Stimulated activated CD8-positive, alpha-beta memory T cell treated with anti-CD3 and anti-CD28 coated beads, Interleukin-4, amount 100 ng/mL, for 48 hours (primary cell): ENCODE data around the gene ABCG4.
"Not testable (repeated sequence)": the region's sequence is repeated elsewhere in the genome, so short reads cannot be mapped to it uniquely, and the experiment has no call there.

Experiments
- DNase-seq: peaks from one replicate; pipeline ENCODE4 v3.0.0-alpha.2; 2020

ABCG4 gene

GRCh38 chr11:119187123-119187892 lies 38.5 kb downstream of the ABCG4 start:
- no peak for DNase-seq

DNA sequence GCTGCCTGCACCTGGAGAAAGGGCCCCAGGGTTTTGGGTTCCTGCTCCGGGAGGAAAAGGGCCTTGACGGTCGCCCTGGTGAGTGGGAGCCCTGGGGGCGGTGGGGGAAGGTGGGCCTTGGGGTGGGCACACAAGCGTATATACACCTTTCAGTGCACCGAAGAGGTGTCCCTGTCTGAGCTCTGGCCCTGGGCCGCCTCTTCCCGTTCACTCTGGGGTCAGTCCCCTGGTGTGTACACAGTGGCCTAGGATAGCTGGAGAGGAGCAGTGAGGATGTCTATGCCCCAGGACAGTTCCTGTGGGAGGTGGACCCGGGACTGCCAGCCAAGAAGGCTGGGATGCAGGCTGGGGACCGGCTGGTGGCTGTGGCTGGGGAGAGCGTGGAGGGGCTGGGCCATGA lies 39.2 kb downstream of the ABCG4 start:
- no peak for DNase-seq

DNA sequence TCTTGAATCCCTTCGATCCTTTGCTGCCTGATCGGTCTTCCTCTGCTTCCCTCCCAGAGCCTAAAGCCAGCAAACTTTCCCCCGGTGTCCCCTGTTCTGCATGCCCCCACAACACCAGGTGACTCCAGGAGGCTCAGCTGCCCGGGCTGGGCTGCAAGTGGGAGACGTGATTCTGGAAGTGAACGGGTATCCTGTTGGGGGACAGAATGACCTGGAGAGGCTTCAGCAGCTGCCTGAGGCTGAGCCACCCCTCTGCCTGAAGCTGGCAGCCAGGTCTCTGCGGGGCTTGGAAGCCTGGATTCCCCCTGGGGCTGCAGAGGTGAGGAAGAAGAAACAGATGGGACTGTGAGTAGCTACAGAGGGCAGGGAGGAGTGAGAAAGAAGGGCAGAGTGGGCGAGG lies 40.0 kb downstream of the ABCG4 start:
- no peak for DNase-seq

GRCh38 chr11:119189393-119189792 lies 40.5 kb downstream of the ABCG4 start:
- DNase-seq = no peak

DNA sequence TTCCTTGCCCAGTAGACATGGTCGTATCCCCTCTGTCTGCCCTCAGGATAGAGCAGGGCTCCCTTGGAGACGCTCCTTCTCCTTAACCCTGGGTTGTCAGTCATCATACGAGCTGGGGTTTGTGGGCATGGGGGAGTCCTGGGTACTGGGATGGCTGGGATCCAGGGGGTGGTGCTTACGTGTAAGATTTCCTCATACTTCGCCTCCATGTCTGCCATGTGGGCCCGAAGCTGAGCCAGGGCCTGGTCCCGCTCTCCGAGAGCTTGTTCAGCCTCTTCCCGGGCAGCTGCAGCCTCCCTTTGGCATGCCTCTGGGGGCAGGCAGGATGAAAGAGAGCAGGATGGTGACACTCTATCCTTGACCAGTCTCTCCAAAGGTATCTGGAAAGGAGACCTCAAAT lies 41.7 kb downstream of the ABCG4 start:
- no peak for DNase-seq

DNA sequence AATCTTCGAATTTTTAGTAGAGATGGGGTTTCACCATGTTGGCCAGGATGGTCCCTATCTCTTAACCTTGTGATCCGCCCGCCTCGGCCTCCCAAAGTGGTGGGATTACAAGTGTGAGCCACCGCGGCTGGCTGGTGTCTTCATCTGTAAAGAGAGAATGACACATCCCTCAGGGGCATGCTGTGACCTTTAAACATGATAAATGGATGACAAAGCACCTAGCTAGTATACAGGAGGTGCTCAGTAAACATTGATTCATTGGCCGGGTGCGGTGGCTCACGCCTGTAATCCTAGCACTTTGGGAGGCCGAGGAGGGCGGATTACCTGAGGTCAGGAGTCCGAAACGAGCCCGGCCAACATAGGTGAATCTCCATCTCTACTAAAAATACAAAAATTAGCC lies 42.4 kb downstream of the ABCG4 start:
- not testable (repeated sequence) for DNase-seq

DNA sequence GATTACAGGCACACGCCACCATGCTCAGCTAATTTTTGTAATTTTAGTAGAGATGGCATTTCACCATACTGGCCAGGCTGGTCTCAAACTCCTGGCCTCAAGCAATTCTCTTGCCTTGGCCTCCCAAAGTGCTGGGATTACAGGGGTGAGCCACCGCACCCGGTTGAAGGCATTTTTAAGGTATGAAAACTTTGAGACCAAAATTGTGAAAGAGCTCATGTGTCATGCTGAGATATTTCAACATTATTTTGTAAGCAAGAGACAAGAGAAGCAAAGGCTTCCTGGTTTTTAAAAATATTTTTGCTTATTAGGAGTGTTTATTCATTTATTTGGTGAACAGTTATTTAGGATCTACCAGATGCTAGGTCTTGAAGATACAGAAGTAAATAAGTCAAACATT lies 43.3 kb downstream of the ABCG4 start:
- DNase-seq = no peak

GRCh38 chr11:119193001-119193400 lies 44.1 kb downstream of the ABCG4 start:
- DNase-seq = no peak

- no peak for DNase-seq
Observed at GRCh38 chr11:119193626-119194025, 44.8 kb downstream of the ABCG4 start.

DNA sequence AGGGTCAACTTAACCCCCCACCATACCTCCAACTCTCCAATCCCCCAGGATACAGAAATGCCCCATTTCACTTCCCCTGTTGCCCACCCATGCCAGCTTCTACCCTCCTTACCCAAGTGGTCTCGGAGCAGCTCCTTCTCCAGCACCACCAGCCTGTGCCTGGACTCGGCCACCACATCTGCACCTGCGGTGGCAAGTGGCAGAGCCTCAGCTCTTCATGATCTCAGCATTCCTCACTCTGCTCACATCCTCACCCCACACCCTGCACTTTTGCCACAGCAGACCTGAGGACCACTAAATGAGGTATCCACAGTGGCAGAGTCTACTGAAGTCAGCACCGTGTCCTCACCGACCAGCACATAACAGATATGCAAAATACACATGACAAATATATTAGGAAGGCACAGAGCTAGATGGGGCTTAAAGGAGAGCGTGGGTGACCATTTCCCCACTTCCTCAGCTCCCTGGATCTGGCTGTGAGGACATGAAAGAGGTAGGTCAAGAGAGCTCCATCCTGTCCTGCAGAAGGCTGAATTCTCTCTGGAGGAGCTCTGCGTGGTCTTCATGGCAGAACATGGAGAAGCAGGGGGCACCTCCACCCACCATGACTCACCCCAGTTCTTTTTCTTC lies 46.1 kb downstream of the ABCG4 start:
- DNase-seq = no peak

DNA sequence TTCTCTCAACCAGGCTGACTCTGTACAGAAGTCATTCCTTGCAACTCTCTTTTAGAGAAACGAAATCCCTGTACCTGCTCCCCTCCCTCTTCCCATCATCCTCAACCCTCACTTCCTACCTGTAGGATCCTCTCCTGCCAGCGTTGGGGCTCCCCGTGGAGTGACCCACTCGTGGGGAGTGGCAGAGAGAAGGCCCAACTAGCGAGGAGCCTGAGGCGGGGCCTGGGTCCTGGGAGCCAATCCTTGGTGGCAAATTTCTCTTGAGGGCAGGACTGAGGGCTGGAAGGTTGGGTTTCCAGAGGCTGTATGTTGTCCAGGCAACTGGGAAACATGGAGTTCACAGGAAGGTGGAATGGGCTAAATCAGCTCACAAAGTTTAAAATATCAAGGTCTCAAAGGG lies 46.8 kb downstream of the ABCG4 start:
- DNase-seq = no peak

GRCh38 chr11:119196833-119197483 lies 48.1 kb downstream of the ABCG4 start:
- peak; percentile 71 for DNase-seq

GRCh38 chr11:119198925-119199324 lies 50.1 kb downstream of the ABCG4 start:
- DNase-seq = no peak

GRCh38 chr11:119201236-119201635 lies 52.4 kb downstream of the ABCG4 start:
- not testable (repeated sequence) for DNase-seq

DNA sequence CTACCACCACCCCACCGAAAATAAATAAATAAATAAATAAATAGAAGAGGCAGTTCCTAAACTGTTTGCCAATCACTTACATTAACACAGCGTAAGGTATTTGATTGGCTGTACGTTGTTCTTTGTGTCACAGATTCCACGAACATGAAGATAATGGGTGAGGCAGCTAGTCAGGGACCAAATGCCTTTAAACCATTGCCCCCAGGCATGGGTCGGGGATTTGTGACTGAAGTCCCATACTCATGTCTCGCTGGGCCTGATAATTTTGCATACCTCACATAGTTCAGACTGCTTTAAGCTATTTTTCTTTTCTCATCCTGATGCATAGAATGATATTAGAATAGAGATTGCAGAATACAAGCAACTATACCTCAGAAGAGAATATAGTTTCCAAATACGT lies 53.7 kb downstream of the ABCG4 start:
- DNase-seq = no peak

GRCh38 chr11:119204066-119204465 lies 55.2 kb downstream of the ABCG4 start:
- no peak for DNase-seq

GRCh38 chr11:119205080-119205479 lies 56.2 kb downstream of the ABCG4 start:
- no peak for DNase-seq

DNA sequence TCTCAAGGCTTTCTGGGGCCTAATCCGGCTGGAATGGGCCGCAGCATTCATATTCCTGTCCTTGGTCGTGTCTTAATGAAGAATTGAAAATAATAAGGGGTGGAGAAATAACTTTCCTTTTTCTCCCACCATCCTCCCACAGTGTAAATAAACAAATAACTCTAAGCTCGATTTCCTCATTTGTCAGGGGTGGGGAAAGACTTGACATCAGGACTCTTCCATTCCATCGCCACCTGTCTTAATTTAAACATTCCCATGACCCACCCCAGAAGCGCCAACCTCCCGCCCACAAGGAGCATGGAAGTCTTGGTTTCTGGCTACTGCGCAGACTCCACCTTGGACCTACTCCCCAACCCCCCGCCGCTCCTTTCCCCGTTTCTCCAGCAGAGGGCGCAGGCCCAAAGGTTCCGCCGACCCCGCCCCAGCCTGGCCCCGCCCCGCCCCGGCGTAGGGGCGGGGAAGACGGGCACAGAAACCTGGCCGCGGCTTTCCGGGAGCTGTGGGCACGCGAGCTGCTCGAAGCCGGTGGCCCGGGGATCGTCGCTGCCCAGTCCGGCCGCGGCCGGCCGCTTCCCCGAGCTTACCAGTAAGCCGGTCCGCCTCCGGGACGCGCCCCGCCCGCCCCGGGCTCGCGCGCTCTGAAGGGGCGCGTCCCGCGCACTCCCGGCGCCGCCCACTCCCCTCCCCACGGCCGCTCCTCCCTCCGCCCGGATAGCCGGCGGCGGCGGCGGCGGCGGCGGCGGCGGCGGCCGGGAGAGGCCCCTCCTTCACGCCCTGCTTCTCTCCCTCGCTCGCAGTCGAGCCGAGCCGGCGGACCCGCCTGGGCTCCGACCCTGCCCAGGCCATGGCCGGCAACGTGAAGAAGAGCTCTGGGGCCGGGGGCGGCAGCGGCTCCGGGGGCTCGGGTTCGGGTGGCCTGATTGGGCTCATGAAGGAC lies 57.0 kb downstream of the ABCG4 start, which contains the start of gene CBL:
Gene CBL, plus strand, starts transcription at position 766 of the 937 bp plus-strand sequence. Its CDS starts 79 bp downstream, at position 845.
- peak; percentile 99 for DNase-seq

- DNase-seq = peak; percentile 76
Observed at GRCh38 chr11:119206511-119207414, 57.9 kb downstream of the ABCG4 start.

DNA sequence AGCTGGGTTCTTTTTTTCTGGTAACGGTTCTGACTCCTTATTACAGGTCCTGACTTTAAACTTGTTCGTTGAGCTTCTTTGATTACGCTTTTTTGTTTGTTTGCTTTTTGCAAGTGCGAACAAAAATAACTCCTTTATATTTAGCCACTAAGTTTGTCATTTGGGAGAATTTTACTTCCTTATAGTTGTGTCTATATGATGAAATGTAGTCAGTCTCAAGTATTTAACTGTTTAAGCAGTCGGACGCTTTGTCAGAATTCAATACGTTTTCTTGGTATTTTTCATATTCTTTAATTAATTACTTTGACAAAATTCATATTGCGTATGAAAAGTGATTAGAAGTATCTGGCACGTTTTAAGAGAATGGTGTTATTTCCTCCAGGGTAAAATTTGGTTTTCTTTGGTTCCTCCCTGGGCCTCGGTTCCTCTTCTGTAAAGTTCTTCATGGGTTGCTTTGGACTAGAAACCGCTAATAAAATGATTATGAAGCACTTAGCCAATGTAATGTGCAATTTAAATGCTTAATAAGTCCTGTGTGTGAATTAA lies 58.6 kb downstream of the ABCG4 start:
- DNase-seq = no peak

- no peak for DNase-seq
Observed at GRCh38 chr11:119209186-119209585, 60.3 kb downstream of the ABCG4 start.
